Lower leg skin (tissue), 4 donors: ENCODE measurements around the gene ETS1. TPM values are rescaled to one million over a fixed set of nuclear protein-coding genes. Genes with fewer than 3 reads are reported as not detected.

Source experiments
- DNase-seq, 2 donors: peaks; one replicate each; pipeline ENCODE4 v3.0.0-alpha.2; 2019; ENCODE audit warnings: low spot score in 2 of 2
- H3K4me3 ChIP-seq: fragments of 200-600 bp; sonication (generic); 2 replicates; pipeline ENCODE4 v1.5.1; 2017; ENCODE audit warnings: mild to moderate bottlenecking, low read depth; ENCODE audit not compliant: poor library complexity, severe bottlenecking
- POLR2A ChIP-seq, 2 donors: fragments of 450-650 bp; IDR thresholded peaks; one replicate each; pipeline ENCODE4 v1.6.1; 2016 to 2017; ENCODE audit warnings: antibody characterized with exemption in 2 of 2, mild to moderate bottlenecking in 1 of 2, moderate library complexity in 1 of 2
- WGBS, 2 donors: methylation state at CpG; one replicate each; pipeline ENCODE4 v1.1.5; 2018; 5-methylcytosine and 5-hydroxymethylcytosine counted together
- intact Hi-C: fragments of 100-400 bp; cut with DNase I; formaldehyde crosslinking; loops from one replicate; pipeline ENCODE4 v1.15.0; 2023; ENCODE audit warnings: low total_unique reads
- total RNA-seq, 4 donors: library from RNA; depleted of rRNA; stranded (reverse); fragments of >200 nt; gene quantifications; one replicate each; pipeline ENCODE4 v1.1.0, GENCODE V29; 2016
- TF ChIP-seq, protein P1 (sequence below), 3 donors: fragments of 450-650 bp; IDR thresholded peaks; one replicate each; pipeline ENCODE4 v1.5.1; 2016; ENCODE audit warnings: antibody characterized with exemption in 3 of 3, mild to moderate bottlenecking in 3 of 3, moderate library complexity in 2 of 3

Gene ETS1
- total RNA-seq, 4 donors from 2014 or later = 20.6 to 38.7 (median 21.8) TPM

DNA sequence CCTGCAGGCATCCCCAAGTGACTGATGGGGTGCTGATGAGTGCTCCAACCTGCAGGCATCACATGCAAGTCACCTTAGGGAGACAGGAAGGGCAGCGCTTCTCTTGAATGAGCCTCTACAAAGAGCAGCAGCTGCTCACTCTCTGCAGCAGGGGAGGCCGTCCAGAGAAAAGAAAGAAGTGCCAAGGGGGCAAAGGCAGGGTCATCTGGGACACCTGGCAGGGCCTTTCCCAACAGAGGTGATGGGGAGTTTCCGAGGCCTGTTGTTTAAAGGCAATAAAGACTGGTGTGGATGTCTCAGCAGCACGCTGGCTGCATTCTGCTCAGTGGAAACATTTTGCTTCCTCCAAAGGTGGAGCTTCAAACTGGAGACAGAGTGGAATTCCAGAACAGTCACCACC lies 113.7 kb downstream of the ETS1 start:
- no peak for DNase-seq
- H3K4me3 ChIP-seq = no peak overlapping the region
- intact Hi-C loops = no loop called here
- WGBS, 2 donors = 42 to 70% methylated on average over 4 of the region's 4 CpGs
- TF ChIP-seq POLR2A (IDR thresholded peaks at IDR 0.05) = no peak
- TF ChIP-seq, protein P1, sequence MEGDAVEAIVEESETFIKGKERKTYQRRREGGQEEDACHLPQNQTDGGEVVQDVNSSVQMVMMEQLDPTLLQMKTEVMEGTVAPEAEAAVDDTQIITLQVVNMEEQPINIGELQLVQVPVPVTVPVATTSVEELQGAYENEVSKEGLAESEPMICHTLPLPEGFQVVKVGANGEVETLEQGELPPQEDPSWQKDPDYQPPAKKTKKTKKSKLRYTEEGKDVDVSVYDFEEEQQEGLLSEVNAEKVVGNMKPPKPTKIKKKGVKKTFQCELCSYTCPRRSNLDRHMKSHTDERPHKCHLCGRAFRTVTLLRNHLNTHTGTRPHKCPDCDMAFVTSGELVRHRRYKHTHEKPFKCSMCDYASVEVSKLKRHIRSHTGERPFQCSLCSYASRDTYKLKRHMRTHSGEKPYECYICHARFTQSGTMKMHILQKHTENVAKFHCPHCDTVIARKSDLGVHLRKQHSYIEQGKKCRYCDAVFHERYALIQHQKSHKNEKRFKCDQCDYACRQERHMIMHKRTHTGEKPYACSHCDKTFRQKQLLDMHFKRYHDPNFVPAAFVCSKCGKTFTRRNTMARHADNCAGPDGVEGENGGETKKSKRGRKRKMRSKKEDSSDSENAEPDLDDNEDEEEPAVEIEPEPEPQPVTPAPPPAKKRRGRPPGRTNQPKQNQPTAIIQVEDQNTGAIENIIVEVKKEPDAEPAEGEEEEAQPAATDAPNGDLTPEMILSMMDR (IDR thresholded peaks at IDR 0.05) = no peak

DNA sequence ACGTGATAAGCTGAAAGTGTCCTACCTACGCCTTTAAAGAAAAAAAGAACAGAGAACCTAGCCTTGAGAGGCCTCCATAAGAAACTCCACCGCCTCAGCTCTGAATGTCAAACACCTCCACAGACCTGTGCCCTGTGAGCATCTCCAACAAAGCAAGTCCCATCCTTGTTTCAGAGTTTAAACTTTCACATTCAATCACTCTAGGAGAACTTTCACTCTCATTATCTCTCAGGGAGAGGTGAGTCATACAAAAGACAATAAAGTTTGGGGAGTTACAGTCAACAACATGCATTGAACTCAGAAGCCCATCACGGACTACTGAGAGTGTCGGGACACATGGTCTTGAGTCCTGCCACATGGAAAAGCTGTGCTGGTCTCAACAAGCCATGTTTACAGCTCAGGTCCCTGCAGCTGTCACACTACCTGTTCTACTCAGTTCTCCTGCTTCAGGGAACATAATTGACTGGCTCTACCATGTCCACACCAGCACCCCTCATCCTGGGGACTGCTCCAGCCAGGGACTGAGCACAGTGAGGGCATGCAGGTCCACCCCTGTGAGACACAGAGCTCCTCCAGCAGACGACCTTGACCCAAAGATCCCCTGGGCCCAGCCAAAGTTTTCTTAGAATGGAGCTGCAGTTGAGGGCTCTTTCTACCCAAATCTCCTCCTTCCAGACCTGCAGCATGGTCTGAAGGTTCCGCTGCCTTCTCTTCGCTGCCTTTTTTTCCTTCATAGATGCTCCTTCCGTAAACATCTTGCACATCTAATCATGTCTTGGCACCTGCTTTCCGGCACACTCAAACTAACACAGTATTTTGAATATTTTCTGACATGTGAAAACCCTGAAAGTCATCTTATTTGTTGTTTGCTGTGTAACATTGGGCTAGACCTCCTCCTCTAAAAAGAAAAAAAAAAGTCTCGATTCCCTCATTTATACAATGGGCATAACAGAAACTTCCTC lies 114.9 kb downstream of the ETS1 start:
- intact Hi-C loops = no loop called here
- TF ChIP-seq, protein P1 (IDR thresholded peaks at IDR 0.05) = no peak
- no peak overlapping the region for H3K4me3 ChIP-seq
- DNase-seq = no peak
- 77 to 82% methylated on average over 11 of the region's 11 CpGs for WGBS, 2 donors

DNA sequence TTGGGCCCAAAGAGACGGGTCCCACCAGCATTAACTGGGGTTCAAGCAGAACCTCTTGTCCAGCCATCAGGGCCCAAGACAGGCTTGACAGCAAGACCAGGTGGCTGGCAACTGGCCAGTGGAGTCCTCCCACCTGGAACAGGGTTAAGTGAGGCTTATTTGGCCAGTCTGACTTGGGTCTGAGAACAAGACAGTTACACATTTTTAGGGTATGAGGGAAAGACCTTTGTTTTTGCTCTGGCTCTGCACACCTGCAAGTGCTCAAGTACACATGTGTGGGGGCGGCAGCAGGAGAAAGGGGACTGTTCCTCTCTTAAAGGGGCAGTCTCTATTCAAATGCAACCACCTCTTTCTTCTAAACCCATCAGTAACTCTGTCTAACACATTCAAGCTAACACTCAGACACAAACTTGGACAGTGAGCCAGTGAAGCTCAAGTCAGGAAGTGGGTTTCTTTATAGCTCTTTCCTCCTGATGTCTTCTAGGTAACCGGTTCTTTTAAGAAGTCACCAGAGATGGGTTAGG lies 116.2 kb downstream of the ETS1 start:
- intact Hi-C loops = no loop called here
- TF ChIP-seq, protein P1 (IDR thresholded peaks at IDR 0.05) = no peak
- TF ChIP-seq POLR2A (IDR thresholded peaks at IDR 0.05) = no peak
- WGBS, 2 donors = 79 to 80% methylated on average over 3 of the region's 3 CpGs
- no peak for DNase-seq
- H3K4me3 ChIP-seq = no peak overlapping the region

DNA sequence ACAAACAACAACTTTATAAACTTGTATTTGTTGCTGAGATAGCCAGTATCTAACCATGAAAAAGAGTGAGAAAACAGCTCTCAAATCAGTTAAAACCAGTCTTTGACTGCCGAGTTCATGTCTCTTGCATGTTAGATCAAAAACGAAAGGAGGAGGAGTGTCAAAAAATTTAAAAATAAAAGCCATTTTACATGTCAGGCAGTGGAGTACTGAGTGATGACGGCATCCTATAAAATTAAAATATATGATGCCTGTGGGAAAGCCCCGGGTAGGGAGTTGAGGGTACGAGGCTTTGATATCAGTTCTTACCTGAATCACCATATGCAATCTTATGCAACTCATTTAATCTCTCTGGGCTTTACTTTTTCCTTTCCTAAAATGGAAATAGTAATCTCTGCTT lies 117.3 kb downstream of the ETS1 start:
- no peak overlapping the region for H3K4me3 ChIP-seq
- WGBS, 2 donors = 67 to 76% methylated on average over 5 of the region's 5 CpGs
- no peak for DNase-seq
- intact Hi-C loops = no loop called here
- no peak for TF ChIP-seq POLR2A (IDR thresholded peaks at IDR 0.05)
- TF ChIP-seq, protein P1 (IDR thresholded peaks at IDR 0.05) = no peak

DNA sequence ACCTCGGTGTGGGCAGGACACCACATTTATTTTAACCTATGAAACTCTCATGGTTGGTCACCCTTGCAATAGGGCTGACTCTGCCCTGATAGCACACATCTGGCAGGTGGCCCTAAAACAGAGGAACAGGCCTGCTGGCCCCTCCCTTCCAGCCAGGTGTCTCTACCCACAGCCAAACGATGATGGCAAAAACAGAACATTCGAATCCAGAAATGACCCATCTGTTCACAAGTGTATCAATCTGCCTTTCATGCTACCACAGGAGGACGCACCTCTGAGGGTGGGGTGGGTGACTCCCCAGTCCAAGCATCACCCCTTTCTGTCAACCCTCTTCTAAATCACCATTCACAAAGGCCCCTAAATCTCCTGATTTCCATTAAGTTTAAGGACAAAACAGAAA lies 118.1 kb downstream of the ETS1 start:
- intact Hi-C loops = no loop called here
- 72 to 73% methylated on average over 4 of the region's 4 CpGs for WGBS, 2 donors

More for the DNA sequence above, 118.1 kb downstream of the ETS1 start:
- TF ChIP-seq POLR2A (IDR thresholded peaks at IDR 0.05) = no peak
- TF ChIP-seq, protein P1 (IDR thresholded peaks at IDR 0.05) = no peak
- no peak overlapping the region for H3K4me3 ChIP-seq
- DNase-seq = no peak
